ENCODE results near the gene TRIM58.

GRCh38 chr1:247906504-247907047, 49.6 kb downstream of the TRIM58 start:
- TF ChIP-seq CTCF (IDR thresholded peaks at IDR 0.05 in 2 of 3, conservative IDR thresholded peaks at IDR 0.05 in 1 of 3; ENCODE audit: borderline replicate concordance in 1 of 3, insufficient read depth in 1 of 3, low read depth in 2 of 3, low read length in 2 of 3) (no peak), EZH2 (IDR thresholded peaks at IDR 0.05) (no peak), SIN3A (IDR thresholded peaks at IDR 0.05; ENCODE audit: low read depth) (no peak)

Measured in HCT116 (cell line).